Fibroblast of villous mesenchyme (primary cell): ENCODE data around the gene CX3CR1. TPM values are rescaled to one million over a fixed set of nuclear protein-coding genes. Genes with fewer than 3 reads are reported as not detected.

Experiments used
- DNase-seq: peaks from one replicate; pipeline ENCODE4 v3.0.0-alpha.2; 2010; ENCODE audit warnings: low read depth
- H3K4me3 ChIP-seq: 2 replicates; pipeline ENCODE4 v1.5.1; 2011; ENCODE audit warnings: low read depth, mild to moderate bottlenecking, low read length
- CTCF ChIP-seq: IDR thresholded peaks from 2 replicates; pipeline ENCODE4 v1.5.1; 2012; ENCODE audit warnings: low read depth, mild to moderate bottlenecking, low read length; ENCODE audit not compliant: insufficient read depth
- total RNA-seq: library from RNA; depleted of rRNA; stranded (reverse); fragments of >200 nt; gene quantifications from 2 replicates; pipeline ENCODE4 v1.2.3, GENCODE V29; 2012

The CX3CR1 gene
- total RNA-seq, 1 donor, result not detected

- no peak for DNase-seq
- TF ChIP-seq CTCF, result no peak
- H3K4me3 ChIP-seq, result no peak overlapping the region
These were observed 22.3 kb upstream of the CX3CR1 start for GRCh38 chr3:39302178-39302577.

GRCh38 chr3:39299279-39299678, 19.4 kb upstream of the CX3CR1 start:
- DNase-seq, result no peak
- no peak overlapping the region for H3K4me3 ChIP-seq
- no peak for TF ChIP-seq CTCF

GRCh38 chr3:39296197-39297077, 16.6 kb upstream of the CX3CR1 start:
- no peak overlapping the region for H3K4me3 ChIP-seq
- no peak for DNase-seq
- TF ChIP-seq CTCF, result no peak

GRCh38 chr3:39295184-39295775, 15.4 kb upstream of the CX3CR1 start:
- no peak for TF ChIP-seq CTCF
- H3K4me3 ChIP-seq, result no peak overlapping the region
- no peak for DNase-seq

- no peak for TF ChIP-seq CTCF
- DNase-seq, result no peak
- H3K4me3 ChIP-seq, result no peak overlapping the region
These were observed 14.8 kb upstream of the CX3CR1 start for GRCh38 chr3:39294446-39295183.

- no peak for TF ChIP-seq CTCF
- DNase-seq, result no peak
- H3K4me3 ChIP-seq, result no peak overlapping the region
These were observed 13.1 kb upstream of the CX3CR1 start for GRCh38 chr3:39292961-39293360.
